Measurements from ENCODE around the gene BEND2.
A peak's percentile ranks its signal among the peaks of the same experiment; 100 is the strongest.
"Not testable (repeated sequence)": the region's sequence is repeated elsewhere in the genome, so short reads cannot be mapped to it uniquely, and the experiment has no call there.

The BEND2 gene

DNA sequence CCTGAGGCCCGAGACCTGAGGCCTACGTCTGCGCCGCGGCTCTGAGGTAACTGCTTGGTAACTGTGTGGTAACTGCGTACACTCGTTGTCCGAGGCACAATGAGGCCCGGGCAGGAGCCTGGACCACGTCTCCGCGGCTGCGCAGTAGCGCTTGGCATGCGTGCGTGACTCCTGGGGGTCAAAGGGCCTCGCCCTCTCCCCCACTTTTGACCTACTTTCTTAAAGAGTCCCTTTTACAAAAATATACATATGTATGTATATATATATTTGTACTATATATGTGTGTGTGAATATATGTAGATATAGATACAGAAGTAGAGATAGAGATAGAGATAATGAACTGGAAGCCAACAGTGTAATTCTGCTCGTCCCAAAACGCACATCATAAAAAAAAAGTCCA is at the start of gene BEND2:
BEND2 (minus strand) TSS at position 101 of the 400 bp plus-strand sequence. CDS start 136 bp downstream, outside the sequence.
- DNase-seq: no peak
- in situ Hi-C loops (cut with HindIII; ENCODE audit: low pct_ligation_motif_present, low pct_unique_long_range_greater_than_20kb, low sequenced_read_pairs): no loop called here

DNA sequence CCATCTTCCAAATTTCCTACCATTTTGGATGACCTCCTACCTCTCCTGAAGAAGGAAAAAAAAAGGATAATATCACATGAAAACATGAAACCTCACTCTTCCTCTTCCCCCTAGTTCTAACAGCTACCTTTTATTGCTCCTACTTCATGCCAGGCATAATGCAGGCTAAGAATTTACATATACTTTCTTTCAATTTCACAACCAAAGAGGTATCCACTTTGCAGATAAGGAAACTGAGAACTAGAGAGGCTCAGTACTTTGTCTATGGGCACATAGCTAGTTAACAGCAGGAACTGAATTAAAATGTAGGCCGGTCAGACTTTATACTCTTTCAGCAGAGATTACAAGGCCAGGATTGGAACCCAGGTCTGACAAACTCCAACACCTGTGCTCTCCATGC is 34.4 kb upstream of the BEND2 start:
- DNase-seq: no peak
- in situ Hi-C loops (cut with HindIII; ENCODE audit: low pct_ligation_motif_present, low pct_unique_long_range_greater_than_20kb, low sequenced_read_pairs): no loop called here

DNA sequence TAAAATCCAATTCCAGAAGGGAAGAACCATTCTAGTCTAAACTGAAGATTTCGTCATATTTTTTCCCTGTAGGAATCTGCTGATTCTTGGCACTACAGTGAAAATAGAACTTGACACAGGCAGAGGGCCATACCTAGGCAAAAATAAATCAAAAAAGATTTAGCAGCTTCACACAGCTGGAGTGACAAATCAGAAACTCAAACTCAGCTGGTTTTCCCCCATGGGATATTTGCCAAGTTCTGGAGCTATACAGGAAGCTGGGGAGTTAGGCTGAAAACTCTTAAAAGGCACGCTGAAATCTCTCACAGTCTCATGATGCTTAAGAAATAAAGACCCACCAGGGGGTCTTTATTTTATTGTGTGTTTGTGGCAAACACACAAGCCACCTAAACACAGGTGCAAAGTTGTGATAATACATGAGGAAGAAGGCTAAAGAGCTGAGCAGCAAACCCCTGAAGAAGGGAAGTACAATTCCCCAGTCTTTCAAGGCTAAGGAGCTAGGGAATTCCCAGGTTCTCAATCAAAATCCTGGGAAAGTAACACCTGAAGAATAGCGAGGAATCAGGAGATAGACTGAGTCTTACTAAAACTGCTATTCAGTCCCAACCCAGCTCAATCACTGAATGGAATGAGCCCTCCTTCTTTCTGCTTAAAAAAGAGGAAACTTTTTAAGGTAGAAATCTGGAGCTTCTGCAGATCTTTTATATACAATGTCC is 32.1 kb upstream of the BEND2 start:
- in situ Hi-C loops (cut with HindIII; ENCODE audit: low pct_ligation_motif_present, low pct_unique_long_range_greater_than_20kb, low sequenced_read_pairs): no loop called here
- DNase-seq: no peak

DNA sequence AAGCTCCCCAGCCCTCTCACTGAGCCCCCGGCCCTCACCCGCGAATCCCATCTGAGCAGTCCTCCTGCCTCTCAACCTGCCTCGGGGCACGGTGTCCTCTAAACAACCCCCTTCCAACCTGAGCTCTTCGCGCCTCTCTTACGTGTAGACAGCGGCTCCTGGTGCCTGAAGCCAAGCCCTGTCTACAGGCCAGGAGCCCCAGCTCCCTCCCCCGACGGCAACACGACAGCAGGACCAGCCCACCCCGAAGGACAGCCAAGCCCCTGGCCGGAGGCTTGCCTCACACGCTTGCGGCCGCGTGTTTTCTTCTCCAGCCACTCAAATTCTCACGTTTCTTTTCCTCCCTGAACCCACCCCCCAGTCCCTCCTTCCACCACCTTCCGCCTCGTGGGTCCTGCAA is 9.0 kb upstream of the BEND2 start:
- in situ Hi-C loops (cut with HindIII; ENCODE audit: low pct_ligation_motif_present, low pct_unique_long_range_greater_than_20kb, low sequenced_read_pairs); DNase-seq: not testable (repeated sequence)

DNA sequence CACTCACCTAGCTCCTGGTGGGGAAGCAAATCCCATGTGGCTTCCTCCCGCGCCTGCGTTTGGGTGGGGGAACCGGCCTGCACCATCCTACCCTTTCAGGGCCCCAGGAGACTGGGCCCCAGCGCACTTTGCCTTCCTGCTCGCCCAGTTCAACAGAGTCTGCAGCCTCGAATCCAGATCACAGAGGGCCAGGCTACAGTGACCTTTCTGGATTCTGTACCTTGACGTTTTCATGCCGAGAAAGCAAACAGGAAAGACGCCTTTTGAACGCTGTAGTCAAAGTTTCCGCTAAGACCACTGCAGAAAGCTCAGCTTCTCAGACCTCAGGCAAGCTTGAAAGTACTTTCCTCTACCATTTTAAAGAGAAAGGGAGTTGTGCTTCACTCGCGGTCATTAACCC is 7.4 kb upstream of the BEND2 start:
- DNase-seq: no peak
- in situ Hi-C loops (cut with HindIII; ENCODE audit: low pct_ligation_motif_present, low pct_unique_long_range_greater_than_20kb, low sequenced_read_pairs): no loop called here

DNA sequence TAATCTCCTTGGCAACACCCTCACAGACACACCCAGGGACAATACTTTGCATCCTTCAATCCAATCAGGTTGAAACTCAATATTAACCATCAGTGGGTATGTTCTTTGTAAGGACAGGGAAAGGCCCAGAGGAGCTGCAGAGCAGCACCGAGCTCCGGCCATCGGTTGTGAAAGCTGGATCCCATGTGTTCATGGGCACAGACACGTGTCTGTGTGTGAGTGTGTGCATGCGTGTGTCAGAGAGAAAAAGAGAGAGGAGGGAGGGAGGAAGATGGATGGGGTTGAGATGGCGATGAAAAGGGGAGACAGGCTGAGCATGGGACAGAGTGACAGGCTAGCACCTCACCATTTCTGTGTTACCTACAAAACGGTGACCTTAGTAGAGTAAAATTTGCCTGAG is 6.8 kb upstream of the BEND2 start:
- in situ Hi-C loops (cut with HindIII; ENCODE audit: low pct_ligation_motif_present, low pct_unique_long_range_greater_than_20kb, low sequenced_read_pairs): no loop called here
- no peak for DNase-seq

DNA sequence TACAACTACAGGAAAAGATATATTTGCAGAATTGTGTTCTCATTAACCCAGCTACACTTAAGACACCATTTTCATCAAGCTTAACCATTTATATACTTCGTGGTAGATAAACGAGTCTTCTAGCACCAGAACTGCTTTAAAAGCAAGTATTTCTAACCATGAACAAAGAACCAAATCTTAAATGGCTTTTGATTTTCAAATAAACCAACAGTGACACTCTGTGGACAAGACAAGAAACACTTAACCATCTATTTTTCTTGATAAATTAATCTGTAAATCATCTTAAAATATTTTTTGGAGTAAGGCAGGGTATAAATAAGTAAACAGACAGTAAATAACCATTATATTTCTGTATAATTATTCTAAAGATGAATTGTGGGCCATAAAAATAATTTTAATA is 10.2 kb downstream of the BEND2 start:
- DNase-seq: peak; percentile 0
- in situ Hi-C loops (cut with HindIII; ENCODE audit: low pct_ligation_motif_present, low pct_unique_long_range_greater_than_20kb, low sequenced_read_pairs): no loop called here

DNA sequence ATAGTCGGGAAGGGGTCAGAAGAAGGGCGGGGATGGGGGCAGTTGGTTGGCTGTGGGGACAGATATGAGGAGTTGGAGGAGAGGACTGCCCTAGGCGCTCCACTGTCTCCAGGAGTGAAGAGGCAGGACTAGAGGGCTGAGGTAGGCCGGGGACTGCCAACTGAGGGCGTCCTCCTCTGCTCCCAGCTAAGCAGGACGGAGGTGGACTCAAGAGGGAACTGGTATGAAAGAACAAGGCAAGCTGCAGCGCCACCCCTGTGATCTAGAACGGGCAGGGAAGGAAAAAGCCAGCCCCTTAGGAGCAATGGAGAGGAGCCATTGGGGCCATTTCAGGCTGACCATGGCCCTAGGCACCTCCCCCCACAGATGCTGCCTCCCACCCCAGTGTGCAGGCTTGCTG is 14.0 kb downstream of the BEND2 start:
- in situ Hi-C loops (cut with HindIII; ENCODE audit: low pct_ligation_motif_present, low pct_unique_long_range_greater_than_20kb, low sequenced_read_pairs): no loop called here
- no peak for DNase-seq

DNA sequence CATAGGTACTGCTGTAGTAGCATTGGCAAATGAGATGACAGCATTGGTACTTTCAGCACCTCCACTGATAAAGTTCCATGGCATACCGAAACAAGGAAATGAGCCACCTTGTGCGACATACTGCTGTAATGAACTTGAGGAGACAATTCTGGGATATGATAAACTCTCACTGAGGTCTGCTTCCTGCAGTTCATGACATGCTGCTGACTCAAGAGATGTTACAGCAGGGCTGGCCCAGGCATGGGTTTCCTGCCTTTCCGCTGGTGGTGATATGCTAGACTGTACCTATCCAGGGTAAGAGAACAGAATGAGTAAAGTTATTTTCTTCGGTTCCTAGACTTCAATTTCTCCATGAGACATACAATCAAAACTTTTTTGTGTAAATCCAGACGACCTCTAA is 17.1 kb downstream of the BEND2 start:
- DNase-seq: no peak
- in situ Hi-C loops (cut with HindIII; ENCODE audit: low pct_ligation_motif_present, low pct_unique_long_range_greater_than_20kb, low sequenced_read_pairs): no loop called here

DNA sequence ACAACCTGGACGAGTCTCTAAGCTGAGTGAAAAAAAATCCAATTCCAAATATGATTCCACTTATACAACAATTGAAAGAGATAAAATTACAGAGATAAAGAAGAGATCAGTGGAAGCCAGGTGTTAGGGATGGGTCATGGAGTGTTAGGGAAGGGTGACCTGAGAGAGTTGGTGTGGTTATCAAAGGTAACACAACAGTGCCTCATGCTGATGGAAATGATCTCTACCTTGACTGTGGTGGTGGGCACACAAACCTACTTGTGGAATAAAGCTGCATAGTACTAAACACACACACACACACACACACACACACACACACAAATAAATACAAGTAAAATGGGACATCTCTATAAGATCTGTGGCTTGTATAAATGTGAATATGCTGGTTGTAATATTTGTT is 26.0 kb downstream of the BEND2 start:
- no peak for DNase-seq

DNA sequence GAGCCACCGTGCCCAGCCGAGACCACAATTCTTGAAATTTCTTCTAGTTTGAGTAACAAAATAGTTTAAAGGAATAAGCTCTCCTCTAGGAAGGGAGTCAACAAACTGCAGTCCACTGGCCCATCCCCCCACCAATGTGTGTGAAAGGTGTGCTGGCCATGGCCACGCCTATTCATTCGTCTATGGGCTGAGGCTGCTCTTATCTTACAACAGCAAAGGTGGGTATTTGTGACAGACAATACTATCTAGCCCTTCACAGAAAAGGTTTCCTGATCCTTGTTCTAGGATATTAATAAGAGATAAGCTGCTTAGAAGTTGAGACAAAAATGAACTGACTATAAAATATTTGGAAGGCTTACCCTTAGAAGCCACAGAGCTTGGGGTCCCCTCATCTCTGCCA is 41.2 kb downstream of the BEND2 start:
- in situ Hi-C loops (cut with HindIII; ENCODE audit: low pct_ligation_motif_present, low pct_unique_long_range_greater_than_20kb, low sequenced_read_pairs): no loop called here

More for the DNA sequence above, 26.0 kb downstream of the BEND2 start:
- in situ Hi-C loops (cut with HindIII; ENCODE audit: low pct_ligation_motif_present, low pct_unique_long_range_greater_than_20kb, low sequenced_read_pairs): no loop called here

DNA sequence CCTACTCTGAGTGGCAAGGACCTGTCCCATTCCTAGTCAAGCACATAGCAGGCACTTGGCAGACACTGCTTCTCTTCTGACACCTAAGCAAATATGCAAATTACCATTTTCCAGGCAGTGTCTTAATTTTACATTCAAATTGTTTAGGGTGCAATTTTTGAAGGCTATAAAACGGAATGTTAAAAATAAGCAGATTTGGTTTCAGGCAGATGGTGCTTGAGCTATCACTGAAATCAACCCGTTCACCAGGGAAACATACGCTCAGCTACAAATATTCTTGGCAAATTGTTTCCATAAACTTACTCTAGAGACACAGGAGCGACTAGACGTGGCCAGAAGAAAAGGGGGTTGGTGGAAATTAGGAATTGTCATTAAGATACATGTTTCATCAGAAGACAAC is 45.7 kb downstream of the BEND2 start:
- in situ Hi-C loops (cut with HindIII; ENCODE audit: low pct_ligation_motif_present, low pct_unique_long_range_greater_than_20kb, low sequenced_read_pairs): no loop called here
- DNase-seq: no peak

More for the DNA sequence above, 41.2 kb downstream of the BEND2 start:
- no peak for DNase-seq

DNA sequence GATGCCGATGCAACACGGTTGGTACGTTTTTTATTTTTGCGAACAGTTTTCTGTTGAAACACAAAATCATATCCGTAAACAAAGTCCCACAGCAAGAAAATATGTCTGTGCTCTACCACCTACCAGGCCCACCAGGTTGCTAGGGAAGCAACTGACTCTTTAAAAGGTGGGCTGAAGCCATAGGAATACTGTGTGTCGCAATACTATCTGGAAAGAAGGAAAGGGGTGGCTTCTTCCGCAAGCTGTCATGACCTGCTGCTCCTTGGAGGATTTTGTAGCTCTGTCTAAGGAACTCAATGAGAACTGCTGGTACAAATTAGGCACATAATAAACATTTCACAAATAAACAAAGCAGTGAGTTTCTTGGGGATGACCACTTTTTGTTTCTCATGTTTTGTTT is 46.5 kb downstream of the BEND2 start:
- in situ Hi-C loops (cut with HindIII; ENCODE audit: low pct_ligation_motif_present, low pct_unique_long_range_greater_than_20kb, low sequenced_read_pairs): no loop called here
- DNase-seq: no peak

DNA sequence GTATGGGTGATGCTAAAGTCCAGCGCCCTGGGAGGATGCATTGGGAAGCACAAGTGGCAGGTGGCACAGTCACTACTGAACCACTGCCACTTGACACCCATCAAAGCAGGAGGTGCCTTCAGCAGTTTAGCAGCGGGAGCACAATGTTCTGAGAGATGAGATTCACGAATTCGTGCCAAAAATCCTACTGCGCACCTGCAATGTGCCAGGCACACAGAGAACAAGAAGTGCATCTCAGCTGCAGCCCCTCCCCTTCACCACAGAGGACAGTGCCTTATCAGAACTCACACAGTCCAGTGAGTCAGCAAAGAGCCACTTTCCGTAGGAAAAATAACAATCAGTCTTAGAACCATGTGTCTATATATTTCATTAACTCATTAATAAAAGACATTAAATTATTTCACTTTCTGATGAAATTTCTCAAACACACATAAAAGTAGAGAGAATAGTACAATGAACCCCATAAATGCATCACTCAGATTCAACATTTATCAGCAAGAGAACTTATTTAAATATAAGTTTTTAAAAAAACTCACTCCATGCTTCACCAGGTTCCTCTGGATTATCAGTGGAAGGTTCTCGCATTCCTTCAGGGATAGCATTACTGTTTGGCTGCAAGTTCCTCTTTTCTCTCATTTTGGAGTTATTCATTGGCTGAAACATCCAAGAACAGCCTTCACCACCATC is 47.0 kb downstream of the BEND2 start:
- no peak for DNase-seq
- in situ Hi-C loops (cut with HindIII; ENCODE audit: low pct_ligation_motif_present, low pct_unique_long_range_greater_than_20kb, low sequenced_read_pairs): no loop called here

DNA sequence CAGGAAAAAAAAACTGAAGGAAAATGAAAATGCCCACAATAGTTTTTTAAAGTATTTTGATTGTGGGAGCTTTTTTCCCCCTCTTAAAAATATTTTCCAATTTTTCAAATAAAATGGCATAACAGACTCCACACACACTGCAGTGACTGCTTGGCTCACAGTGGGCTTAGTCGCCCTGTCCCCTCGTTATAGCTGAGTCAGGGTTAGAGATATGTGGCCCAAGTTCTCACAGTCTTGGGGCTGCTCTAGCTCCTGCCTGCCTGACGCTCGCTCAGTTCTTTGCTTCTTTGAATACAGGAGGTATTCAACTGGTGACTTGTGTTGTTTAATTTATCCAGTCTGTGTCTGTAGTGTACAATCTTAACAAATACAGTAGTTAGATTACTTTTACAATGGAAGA is 47.7 kb downstream of the BEND2 start:
- no peak for DNase-seq
- in situ Hi-C loops (cut with HindIII; ENCODE audit: low pct_ligation_motif_present, low pct_unique_long_range_greater_than_20kb, low sequenced_read_pairs): no loop called here

DNA sequence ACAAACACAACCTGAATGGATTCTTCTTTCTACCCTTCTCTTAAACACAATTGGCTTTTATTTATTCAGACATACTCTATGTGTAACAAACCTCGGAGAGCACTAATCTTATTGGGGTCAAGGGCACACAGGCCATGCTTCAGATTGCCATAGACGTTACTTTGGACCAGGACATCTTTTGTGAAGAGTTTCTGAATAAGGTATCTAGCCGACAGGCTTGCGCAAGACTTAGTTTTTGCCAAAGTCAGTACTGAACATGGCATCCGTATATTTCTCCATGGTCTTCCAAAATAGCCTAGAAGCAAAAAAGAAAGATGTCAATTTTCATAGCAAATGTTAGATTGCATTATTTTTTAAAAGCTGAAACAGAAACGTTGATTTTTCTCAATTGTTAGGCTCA is 49.8 kb downstream of the BEND2 start:
- in situ Hi-C loops (cut with HindIII; ENCODE audit: low pct_ligation_motif_present, low pct_unique_long_range_greater_than_20kb, low sequenced_read_pairs): no loop called here
- no peak for DNase-seq

DNA sequence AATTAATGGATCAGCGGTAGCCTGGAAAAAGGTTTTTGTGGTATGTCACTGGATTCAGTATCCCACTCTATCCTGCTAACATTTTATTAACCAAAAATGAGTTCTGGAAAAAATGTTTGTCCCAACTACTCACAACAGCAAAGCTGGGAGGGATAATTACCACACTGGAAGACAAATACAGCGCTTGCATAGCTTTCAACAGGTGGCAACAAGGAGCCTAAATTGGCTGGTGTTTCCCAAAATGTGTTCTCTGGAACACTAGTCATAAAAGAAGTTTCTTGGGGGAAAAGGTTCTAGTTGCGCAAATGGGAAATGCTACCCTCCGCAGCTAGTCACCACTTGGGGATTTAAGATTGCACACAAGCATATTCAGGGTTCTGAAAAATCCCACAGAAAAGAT is 54.6 kb downstream of the BEND2 start:
- no peak for DNase-seq
- in situ Hi-C loops (cut with HindIII; ENCODE audit: low pct_ligation_motif_present, low pct_unique_long_range_greater_than_20kb, low sequenced_read_pairs): no loop called here

DNA sequence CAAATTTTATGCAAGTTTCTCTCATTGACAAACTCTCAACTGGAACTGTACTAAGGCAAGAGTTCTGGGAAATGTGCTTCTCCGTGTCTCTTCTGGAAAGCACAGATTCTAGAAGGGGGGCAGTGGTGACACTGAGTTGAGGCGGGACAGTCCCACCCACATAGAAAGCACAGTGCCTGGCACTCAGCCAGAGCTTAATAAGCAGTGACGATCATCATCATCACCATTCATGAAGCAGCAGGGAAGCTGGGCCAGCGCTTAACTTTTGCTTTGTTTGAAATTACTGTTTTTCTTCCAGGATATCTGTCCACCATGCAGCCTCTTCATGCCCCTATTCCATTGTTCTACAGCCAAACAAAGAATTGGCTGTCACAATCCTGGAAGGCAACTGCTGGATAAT is 60.3 kb downstream of the BEND2 start:
- DNase-seq: no peak
- in situ Hi-C loops (cut with HindIII; ENCODE audit: low pct_ligation_motif_present, low pct_unique_long_range_greater_than_20kb, low sequenced_read_pairs): no loop called here

DNA sequence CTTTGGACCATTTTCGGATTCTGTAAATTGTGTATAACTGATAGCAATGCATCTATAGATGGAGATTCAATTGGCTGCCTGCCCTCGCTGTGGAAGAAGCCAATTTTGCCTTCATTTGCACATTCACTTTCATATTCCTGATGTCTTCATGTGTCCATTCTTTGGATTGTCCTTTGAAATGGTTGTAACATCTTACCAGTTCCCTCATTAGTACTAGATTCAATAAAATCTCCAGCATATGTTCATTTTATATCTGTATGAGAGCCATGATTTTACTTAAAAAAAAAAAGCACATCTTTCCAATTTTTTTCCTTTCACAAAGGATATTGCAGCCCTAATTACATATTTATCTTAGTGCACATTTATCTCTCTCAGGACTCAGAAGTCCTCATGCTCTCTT is 61.7 kb downstream of the BEND2 start:
- DNase-seq: no peak
- in situ Hi-C loops (cut with HindIII; ENCODE audit: low pct_ligation_motif_present, low pct_unique_long_range_greater_than_20kb, low sequenced_read_pairs): no loop called here

DNA sequence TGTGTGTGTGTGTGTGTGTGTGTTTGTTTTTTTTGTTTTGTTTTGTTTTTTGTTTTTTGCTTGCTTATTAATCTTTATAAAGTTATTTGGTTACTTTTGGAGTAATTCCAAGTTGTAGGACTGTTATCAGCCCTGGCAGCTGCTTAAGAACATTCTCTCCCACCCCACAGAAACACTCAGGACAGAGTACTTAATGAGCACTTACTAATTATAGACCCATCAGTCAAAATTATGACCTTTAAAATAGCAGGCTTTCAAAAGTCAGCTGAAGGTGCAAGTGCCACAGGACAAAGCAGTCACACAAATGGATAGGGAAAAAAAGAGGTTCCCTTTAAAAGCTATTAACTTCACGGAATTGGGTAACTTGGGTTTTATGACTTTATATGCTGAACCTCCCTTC is 69.0 kb downstream of the BEND2 start:
- in situ Hi-C loops (cut with HindIII; ENCODE audit: low pct_ligation_motif_present, low pct_unique_long_range_greater_than_20kb, low sequenced_read_pairs): no loop called here
- no peak for DNase-seq
